Coronary artery (tissue), 2 donors: ENCODE measurements around the gene NCOR2.
"Not testable (repeated sequence)": the region's sequence is repeated elsewhere in the genome, so short reads cannot be mapped to it uniquely, and the experiment has no call there.

Experiments
- DNase-seq: peaks from one replicate; pipeline ENCODE4 v3.0.0-alpha.2; 2017; ENCODE audit warnings: low spot score
- H3K27ac ChIP-seq, 2 donors: fragments of 200-600 bp; sonication (generic); one replicate each; pipeline ENCODE4 v1.5.1; 2016 to 2019
- H3K4me3 ChIP-seq: fragments of 200-600 bp; sonication (generic); 2 replicates; pipeline ENCODE4 v1.5.1; 2016; ENCODE audit warnings: mild to moderate bottlenecking, moderate library complexity
- CTCF ChIP-seq: fragments of 200-600 bp; sonication (generic); IDR thresholded peaks from one replicate; pipeline ENCODE4 v1.5.1; 2019; ENCODE audit warnings: antibody characterized with exemption

NCOR2 gene

GRCh38 chr12:124592481-124593160, 25.2 kb upstream of the NCOR2 start:
- Histone ChIP-seq H3K27ac (peak overlapping the region in 1 of 2 donors; percentile 10), H3K4me3 (no peak overlapping the region)
- TF ChIP-seq CTCF, result no peak
- no peak for DNase-seq

GRCh38 chr12:124592050-124592449, 24.6 kb upstream of the NCOR2 start:
- H3K27ac ChIP-seq, result peak overlapping the region in 1 of 2 donors; percentile 4
- DNase-seq, result no peak
- no peak overlapping the region for H3K4me3 ChIP-seq
- no peak for TF ChIP-seq CTCF

GRCh38 chr12:124590447-124590846, 23.0 kb upstream of the NCOR2 start:
- no peak for TF ChIP-seq CTCF
- Histone ChIP-seq H3K4me3 (no peak overlapping the region), H3K27ac (no peak overlapping the region)
- no peak for DNase-seq

- H3K4me3 ChIP-seq, result no peak overlapping the region
- DNase-seq, result no peak
- TF ChIP-seq CTCF, result no peak
- peak overlapping the region in 1 of 2 donors; percentile 3 for H3K27ac ChIP-seq
These were observed 21.4 kb upstream of the NCOR2 start for GRCh38 chr12:124588751-124589267.

GRCh38 chr12:124588018-124588634, 20.7 kb upstream of the NCOR2 start:
- TF ChIP-seq CTCF, result no peak

GRCh38 chr12:124586756-124587155, 19.3 kb upstream of the NCOR2 start:
- no peak for DNase-seq
- H3K4me3 ChIP-seq, result no peak overlapping the region
- H3K27ac ChIP-seq, result no peak overlapping the region
- no peak for TF ChIP-seq CTCF

More at GRCh38 chr12:124588018-124588634, 20.7 kb upstream of the NCOR2 start:
- Histone ChIP-seq H3K27ac (no peak overlapping the region), H3K4me3 (no peak overlapping the region)
- no peak for DNase-seq

- not testable (repeated sequence) for DNase-seq, H3K4me3 ChIP-seq, H3K27ac ChIP-seq
These were observed 17.1 kb upstream of the NCOR2 start for GRCh38 chr12:124584494-124584893.
